ENCODE measurements around the gene ARAP1. TPM values are rescaled to one million over a fixed set of nuclear protein-coding genes. Genes with fewer than 3 reads are reported as not detected.

ARAP1 gene
- total and polyA plus RNA-seq, 2 of the 8 experiments (the other 6 are each of a cell fraction or from before 2014, with no cell fraction given) = 25.7 to 61.6 TPM

- Histone ChIP-seq H3K27me3 (replicated peaks in 1 of 4; ENCODE audit: control insufficient read depth in 3 of 4, extremely low read depth in 1 of 4, insufficient read depth in 3 of 4, low read length in 3 of 4) (no peaks in the 10 kb centered on the region), H3K56ac (replicated peaks; ENCODE audit: insufficient read length, low read depth, low read length) (no peak overlapping the region), H3K79me1 (ENCODE audit: low read depth, low read length) (peaks cover 19% of the 10 kb centered on the region), H4K8ac (ENCODE audit: extremely low read depth, insufficient read depth, low read length) (no peak overlapping the region), H3K27ac (ENCODE audit: low read depth, low read length) (0 out of 2 replicates have a peak overlapping the region, but pooled peaks have one; percentile 39), H3K4me3 (ENCODE audit: extremely low read depth in 1 of 4, insufficient read depth in 2 of 4, low read depth in 3 of 4, low read length in 4 of 4) (no peak overlapping the region), H3K14ac (ENCODE audit: insufficient read length) (no peak overlapping the region), H3K9ac (replicated peaks in 1 of 4; ENCODE audit: extremely low read depth in 1 of 4, low read depth in 3 of 4, low read length in 3 of 4) (no peak overlapping the region; a peak in 1 of 7 replicates), H3K18ac (ENCODE audit: extremely low read depth, low read length) (no peak overlapping the region; the same call in 1 of the 2 replicates), H2BK15ac (ENCODE audit: low read length) (peak overlapping the region; percentile 75; the same call in 1 of the 2 replicates), H2AK5ac (ENCODE audit: low read depth, low read length) (peak overlapping the region; percentile 65; the same call in 1 of the 2 replicates), H2BK5ac (ENCODE audit: low read depth, low read length) (peak overlapping the region; percentile 8; the same call in 1 of the 2 replicates), H2BK20ac (ENCODE audit: low read length) (no peak overlapping the region), H2BK120ac (replicated peaks; ENCODE audit: low read depth, low read length) (no peak overlapping the region), H2BK12ac (ENCODE audit: low read depth, low read length) (no peak overlapping the region), H4K91ac (replicated peaks; ENCODE audit: insufficient read length, low read length) (no peak overlapping the region), H3K4me2 (ENCODE audit: insufficient read depth in 1 of 2, low read depth in 2 of 2, low read length in 2 of 2) (no peak overlapping the region), H3K9me3 (ENCODE audit: insufficient read depth in 2 of 2, low read depth in 1 of 2, low read length in 1 of 2) (no peaks in the 10 kb centered on the region), H4K20me1 (replicated peaks in 1 of 2; ENCODE audit: control insufficient read depth in 1 of 2, insufficient read depth in 2 of 2, low read length in 2 of 2) (peaks cover 18 to 42% of the 10 kb centered on the region in 2 experiments), H3K4ac (replicated peaks; ENCODE audit: insufficient read length, low read depth, low read length) (no peak overlapping the region), H3K79me2 (ENCODE audit: control insufficient read depth in 1 of 2, insufficient read depth in 2 of 2, low read length in 2 of 2) (peaks cover 4 to 62% of the 10 kb centered on the region in 2 experiments; a peak in 3 of 4 replicates), H4K5ac (ENCODE audit: insufficient read length, low read depth, low read length) (no peak overlapping the region), H3K23me2 (ENCODE audit: low read depth, low read length) (no peaks in the 10 kb centered on the region), H3K23ac (ENCODE audit: insufficient read length) (no peak overlapping the region), H2AFZ (ENCODE audit: low read length) (no peak overlapping the region), H3K4me1 (replicated peaks in 1 of 4; ENCODE audit: control insufficient read depth in 3 of 4, insufficient read depth in 4 of 4, low read length in 3 of 4) (peaks cover 8 to 24% (median 14%) of the 10 kb centered on the region in 4 experiments), H3K36me3 (ENCODE audit: control insufficient read depth in 2 of 4, insufficient read depth in 4 of 4, low read length in 3 of 4) (no peaks in the 10 kb centered on the region)
- 91% methylated on average over 6 of the region's 6 CpGs; no CpG with 5 or more reads in 1 of the 2 experiments for WGBS, 2 experiments (ENCODE audit: extremely low coverage in 1 of 2, insufficient coverage in 1 of 2, insufficient read length in 1 of 2, insufficient replicate concordance in 2 of 2, low coverage in 1 of 2, low lambda C conversion rate in 2 of 2, missing lambda C conversion rate in 1 of 2)
- ChIA-PET POLR2A (ENCODE audit: partially characterized antibody) (interaction anchor here (1.3 to 1.4 kb wide), 2 partner anchors 9 to 18 kb away, joined by 3 read pairs; partner anchors contain the start of gene ARAP1), CTCF (ENCODE audit: partially characterized antibody) (interaction anchor here (0.7 to 4.5 kb wide), 3 partner anchors 18 to 430 kb away, joined by 4 to 18 read pairs (median 16); no protein-coding TSS in a partner anchor)
- FAIRE-seq (no peak), DNase-seq (ENCODE audit: low read depth in 1 of 2, low spot score in 2 of 2) (no peak)
- TF ChIP-seq RFX5 (IDR thresholded peaks at IDR 0.05; ENCODE audit: borderline replicate concordance, low read depth, low read length) = no peak
- TF ChIP-seq KDM1A (IDR thresholded peaks at IDR 0.05; ENCODE audit: borderline replicate concordance, low read length) = no peak
- TF ChIP-seq TAF1 (IDR thresholded peaks at IDR 0.05; ENCODE audit: low read depth, low read length) = no peak
- no peak for TF ChIP-seq NANOG (IDR thresholded peaks at IDR 0.05; ENCODE audit: insufficient read depth, low read depth, low read length, poor library complexity, severe bottlenecking)
- TF ChIP-seq SIX5 (IDR thresholded peaks at IDR 0.05; ENCODE audit: low read depth, low read length) = no peak
- TF ChIP-seq MAX (IDR thresholded peaks at IDR 0.05) = no peak
- TF ChIP-seq BCL11A (IDR thresholded peaks at IDR 0.05; ENCODE audit: low read depth in 2 of 2, low read length in 2 of 2) = no peak
- no peak for TF ChIP-seq USF2 (IDR thresholded peaks at IDR 0.05; ENCODE audit: low read length)
- no peak for TF ChIP-seq HDAC2 (IDR thresholded peaks at IDR 0.05; ENCODE audit: borderline replicate concordance in 1 of 2, low read depth in 2 of 2, low read length in 2 of 2)
Measured at GRCh38 chr11:72743321-72744221, 8.6 kb downstream of the ARAP1 start.

Measured in H1 (cell line).